Activated CD8-positive, alpha-beta memory T cell treated with anti-CD3 and anti-CD28 coated beads, Interleukin-2, amount 50 U/mL, for 4 hours (primary cell): Measurements from ENCODE around the gene SLCO3A1.

Experiments used
- DNase-seq: peaks from one replicate; pipeline ENCODE4 v3.0.0-alpha.2; 2020

SLCO3A1 gene

GRCh38 chr15:91862891-91863504 lies 9.5 kb downstream of the SLCO3A1 start:
- no peak for DNase-seq

GRCh38 chr15:91863621-91864255 lies 10.2 kb downstream of the SLCO3A1 start:
- no peak for DNase-seq

- no peak for DNase-seq
Measured at GRCh38 chr15:91864664-91865063, 11.2 kb downstream of the SLCO3A1 start.

- no peak for DNase-seq
Measured at GRCh38 chr15:91865486-91865885, 12.0 kb downstream of the SLCO3A1 start.

GRCh38 chr15:91865950-91866349 lies 12.4 kb downstream of the SLCO3A1 start:
- DNase-seq: no peak

GRCh38 chr15:91866371-91866905 lies 12.9 kb downstream of the SLCO3A1 start:
- DNase-seq: no peak

GRCh38 chr15:91866971-91867372 lies 13.5 kb downstream of the SLCO3A1 start:
- DNase-seq: no peak

GRCh38 chr15:91867581-91868026 lies 14.1 kb downstream of the SLCO3A1 start:
- no peak for DNase-seq

GRCh38 chr15:91870876-91871537 lies 17.5 kb downstream of the SLCO3A1 start:
- DNase-seq: no peak

- DNase-seq: no peak
Measured at GRCh38 chr15:91871837-91872236, 18.3 kb downstream of the SLCO3A1 start.

GRCh38 chr15:91872356-91873137 lies 19.0 kb downstream of the SLCO3A1 start:
- DNase-seq: no peak

GRCh38 chr15:91873138-91873536 lies 19.6 kb downstream of the SLCO3A1 start:
- no peak for DNase-seq

GRCh38 chr15:91874171-91874570 lies 20.7 kb downstream of the SLCO3A1 start:
- DNase-seq: no peak

GRCh38 chr15:91874992-91875660 lies 21.6 kb downstream of the SLCO3A1 start:
- DNase-seq: no peak

- no peak for DNase-seq
Measured at GRCh38 chr15:91876187-91876586, 22.7 kb downstream of the SLCO3A1 start.

- no peak for DNase-seq
Measured at GRCh38 chr15:91878319-91878870, 24.9 kb downstream of the SLCO3A1 start.

GRCh38 chr15:91879158-91879557 lies 25.6 kb downstream of the SLCO3A1 start:
- no peak for DNase-seq

- no peak for DNase-seq
Measured at GRCh38 chr15:91880373-91880772, 26.9 kb downstream of the SLCO3A1 start.

- no peak for DNase-seq
Measured at GRCh38 chr15:91881569-91882297, 28.2 kb downstream of the SLCO3A1 start.

- no peak for DNase-seq
Measured at GRCh38 chr15:91882858-91883586, 29.5 kb downstream of the SLCO3A1 start.

- no peak for DNase-seq
Measured at GRCh38 chr15:91884606-91885005, 31.1 kb downstream of the SLCO3A1 start.
